HG02840 (cell line): Measurements from ENCODE around the gene ETV6.

Source experiments
- ATAC-seq: cut with Tn5 transposase; IDR thresholded peaks from one replicate; pipeline ENCODE4 v1.9.1; 2021; ENCODE audit warnings: mild to moderate bottlenecking, moderate library complexity, moderate number of reproducible peaks; ENCODE audit not compliant: unreplicated experiment, low FRiP score

Gene ETV6

DNA sequence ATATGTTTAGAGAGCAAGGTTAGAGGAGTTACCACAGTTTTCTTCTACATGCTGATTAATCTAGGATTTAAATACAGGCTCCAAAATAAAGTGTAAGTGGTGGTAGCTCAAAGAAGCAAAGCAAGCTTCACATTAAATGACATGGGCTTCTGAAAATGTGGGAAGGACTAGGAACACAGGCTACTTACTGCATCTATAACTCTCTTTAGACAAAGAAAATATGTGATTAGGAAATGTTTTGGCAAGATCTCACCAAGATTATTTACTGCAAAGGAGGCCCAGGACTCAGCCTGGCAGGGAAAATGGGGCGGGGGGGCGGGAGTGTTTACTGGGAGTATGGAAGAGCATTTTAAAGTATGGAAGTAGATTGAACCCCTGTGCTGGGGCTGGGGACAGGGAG, 39.4 kb downstream of the ETV6 start:
- no peak for ATAC-seq

DNA sequence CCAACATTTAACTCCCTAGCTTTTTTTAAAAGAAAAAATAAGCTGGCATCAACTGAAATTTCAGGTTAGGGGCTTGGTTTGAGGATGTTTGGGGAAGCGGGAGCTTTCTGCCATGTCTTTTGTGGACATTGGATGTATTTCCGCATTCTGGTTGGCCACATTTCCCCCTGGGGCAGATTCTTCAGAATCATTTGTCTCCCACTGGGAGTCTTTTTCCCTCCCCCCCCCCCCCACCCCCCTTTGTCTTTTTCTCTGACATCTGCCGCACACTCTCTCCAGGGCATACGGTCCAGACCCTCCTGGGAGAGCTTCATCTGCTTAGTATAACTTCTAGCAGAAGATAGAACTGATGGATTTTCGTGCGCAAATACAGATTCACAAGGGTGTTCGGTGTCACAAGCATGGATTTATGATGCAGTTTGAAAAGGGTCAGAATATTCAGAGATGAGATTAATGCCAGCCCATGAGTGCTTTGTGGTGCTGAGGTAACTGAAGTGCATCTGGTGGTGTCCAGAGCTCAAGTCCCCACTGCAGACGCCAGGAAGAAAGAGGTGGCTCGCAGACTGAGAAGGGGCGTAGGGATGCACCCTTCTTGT, 40.2 kb downstream of the ETV6 start:
- no peak for ATAC-seq

DNA sequence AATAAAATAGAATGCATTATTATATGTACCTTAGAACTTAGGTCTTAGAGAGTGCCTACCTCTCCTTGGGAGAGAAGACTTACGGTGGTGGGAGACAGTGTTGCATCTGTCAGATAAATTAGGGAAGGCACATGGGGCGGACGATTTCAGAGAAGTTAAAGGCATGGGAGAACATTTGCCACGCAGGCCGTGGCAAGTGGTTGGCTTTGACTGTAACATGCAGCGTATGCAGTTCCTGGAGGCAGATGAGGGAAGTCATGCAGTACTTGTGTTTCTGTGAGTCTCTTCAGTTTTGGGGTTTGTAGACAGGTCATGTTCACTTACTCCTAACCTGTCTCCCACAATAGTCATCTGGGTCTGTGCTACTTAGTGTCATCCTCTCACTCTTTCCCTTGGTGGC, 43.6 kb downstream of the ETV6 start:
- no peak for ATAC-seq

DNA sequence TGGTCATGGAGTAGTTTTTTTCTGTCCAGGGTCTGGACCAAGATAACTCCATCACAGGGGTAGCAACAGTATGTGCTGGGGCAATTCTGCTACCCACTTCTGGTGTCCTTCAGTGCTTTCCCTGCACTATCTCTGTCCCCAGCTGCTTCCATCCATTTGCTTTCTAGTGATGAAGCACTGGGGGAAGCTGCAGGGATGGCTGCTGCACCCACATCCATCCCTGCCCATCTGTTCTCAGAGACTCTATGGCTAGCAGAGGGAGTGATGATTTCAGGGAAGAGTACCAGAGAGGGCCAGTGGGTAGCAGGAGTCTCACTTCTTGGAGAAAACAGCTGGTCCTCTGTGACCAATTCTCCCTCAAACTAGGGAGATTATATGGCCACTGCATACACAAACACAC, 44.1 kb downstream of the ETV6 start:
- no peak for ATAC-seq

DNA sequence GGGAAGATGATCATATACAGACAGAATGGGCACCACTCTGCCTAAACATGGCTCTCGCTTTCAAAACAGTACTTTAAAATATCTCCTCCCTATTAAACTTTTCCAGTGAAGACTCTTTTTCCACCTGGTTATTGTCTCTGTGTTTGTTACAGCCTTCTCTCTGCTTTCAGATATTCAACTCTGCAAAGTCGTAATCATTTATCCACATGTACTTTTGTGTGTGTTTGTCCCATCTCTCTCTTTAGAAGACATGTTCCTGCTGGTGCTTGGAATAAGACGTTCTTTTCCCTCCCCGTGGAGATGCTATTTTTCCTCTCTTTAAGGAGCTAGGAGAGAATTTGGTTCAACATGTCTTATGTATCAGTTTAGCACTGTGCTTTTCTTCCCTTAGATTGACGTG, 45.1 kb downstream of the ETV6 start:
- ATAC-seq = no peak

DNA sequence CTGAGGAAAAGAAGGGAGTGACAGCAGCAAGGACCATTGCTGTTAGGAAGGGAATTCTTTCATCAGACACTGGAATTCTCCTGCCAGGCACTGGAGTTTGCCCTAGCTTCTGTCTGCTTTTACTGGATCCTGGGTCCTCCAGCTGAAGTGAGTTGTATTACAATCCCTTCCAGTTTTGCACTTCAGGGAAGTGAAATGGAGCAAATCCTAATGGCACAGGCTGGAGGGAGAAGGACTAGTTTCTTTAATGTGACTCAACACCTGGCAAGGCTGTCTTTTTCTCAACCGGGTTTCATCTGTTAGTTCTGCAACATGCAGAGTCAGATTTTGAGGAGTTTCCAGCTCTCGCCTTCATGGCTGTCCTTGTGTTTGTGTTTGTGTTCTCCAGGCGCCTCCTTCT, 45.8 kb downstream of the ETV6 start:
- ATAC-seq = no peak

DNA sequence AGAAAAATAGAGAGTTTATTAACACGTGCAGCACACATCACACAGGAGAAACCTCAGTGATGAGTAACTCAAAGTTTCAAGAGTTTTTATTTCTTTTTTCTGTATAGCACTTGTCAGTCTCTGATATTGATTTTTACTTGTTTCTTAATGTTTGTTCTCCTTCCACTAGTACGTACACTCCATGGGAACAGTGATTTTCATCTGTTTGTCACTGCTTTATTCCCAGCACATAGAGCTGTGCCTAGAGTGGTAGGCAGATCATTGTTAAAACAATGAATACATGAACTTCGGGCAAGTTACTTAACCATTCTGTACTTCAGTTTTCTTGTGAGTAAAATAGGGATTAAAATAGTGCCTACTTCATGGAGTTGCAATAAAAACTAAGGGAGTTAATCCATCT, 46.6 kb downstream of the ETV6 start:
- no peak for ATAC-seq

DNA sequence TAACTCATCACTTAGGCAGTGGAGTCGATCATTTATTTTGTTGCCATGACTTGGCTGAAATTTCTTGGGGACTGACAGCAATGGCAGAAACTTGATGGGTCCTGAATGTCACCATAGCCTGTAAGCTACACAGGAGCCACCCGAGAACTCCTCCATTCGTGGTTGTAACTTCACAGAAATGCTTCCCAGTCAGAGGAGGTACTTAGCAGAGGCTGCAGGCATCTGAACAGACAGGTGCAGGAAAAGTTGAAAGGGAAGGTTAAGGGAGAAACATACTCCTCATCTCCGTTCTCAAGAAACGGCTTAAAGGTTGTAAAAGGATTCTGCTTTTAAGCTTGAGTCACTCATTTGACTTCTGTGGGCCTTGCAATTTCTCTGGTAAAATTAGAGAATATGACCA, 47.7 kb downstream of the ETV6 start:
- no peak for ATAC-seq

DNA sequence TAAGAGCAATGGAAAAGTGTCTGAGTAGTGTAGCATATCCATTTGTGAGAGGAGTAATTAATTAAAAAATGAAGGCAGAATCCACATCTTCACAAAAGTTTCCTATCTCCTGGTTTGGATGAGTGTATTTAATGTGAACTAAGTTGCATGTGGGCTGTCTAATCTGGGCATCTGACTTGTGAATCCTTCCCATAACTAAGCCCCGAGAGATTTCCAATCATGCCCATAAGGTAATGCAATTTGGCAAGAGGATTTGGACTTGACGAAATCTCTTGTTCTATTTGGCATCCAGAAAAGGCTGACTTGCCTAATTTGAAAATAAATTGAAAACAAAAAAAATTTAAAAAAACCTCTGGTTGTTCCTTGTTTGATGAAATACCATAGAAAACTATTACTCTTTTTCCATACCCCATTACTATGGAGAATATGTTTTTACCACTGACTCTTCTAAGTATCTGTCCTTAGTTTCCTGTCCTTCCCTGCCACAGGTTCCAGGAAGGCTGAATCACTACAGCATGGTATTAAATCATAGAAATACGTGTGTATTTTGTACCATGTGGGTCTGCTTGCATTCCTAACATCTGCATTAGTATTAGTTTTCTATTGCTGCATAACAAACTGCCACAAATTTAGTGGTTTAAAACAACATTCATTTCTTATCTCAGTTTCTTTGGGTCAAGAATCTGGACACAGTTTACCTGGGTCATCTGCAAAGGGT, 48.4 kb downstream of the ETV6 start:
- no peak for ATAC-seq

DNA sequence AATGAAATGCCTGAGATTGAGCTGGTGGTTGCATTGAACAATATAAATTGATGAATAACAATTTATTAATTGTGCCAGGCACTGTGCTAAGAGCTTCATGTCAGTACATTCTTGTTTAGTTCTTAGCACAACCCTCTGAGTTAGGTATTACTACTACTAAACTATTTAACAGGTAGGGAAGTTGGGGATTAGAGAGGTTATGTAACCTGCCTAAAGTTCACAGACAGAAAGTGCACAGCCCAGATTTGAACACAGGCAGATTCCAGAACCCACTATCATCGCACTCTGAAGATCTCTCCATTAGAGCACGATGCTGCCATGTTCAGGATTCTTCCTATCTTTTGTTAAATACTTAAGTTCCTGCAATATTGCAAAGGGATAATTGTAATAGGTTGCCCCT, 49.3 kb downstream of the ETV6 start:
- ATAC-seq = no peak

DNA sequence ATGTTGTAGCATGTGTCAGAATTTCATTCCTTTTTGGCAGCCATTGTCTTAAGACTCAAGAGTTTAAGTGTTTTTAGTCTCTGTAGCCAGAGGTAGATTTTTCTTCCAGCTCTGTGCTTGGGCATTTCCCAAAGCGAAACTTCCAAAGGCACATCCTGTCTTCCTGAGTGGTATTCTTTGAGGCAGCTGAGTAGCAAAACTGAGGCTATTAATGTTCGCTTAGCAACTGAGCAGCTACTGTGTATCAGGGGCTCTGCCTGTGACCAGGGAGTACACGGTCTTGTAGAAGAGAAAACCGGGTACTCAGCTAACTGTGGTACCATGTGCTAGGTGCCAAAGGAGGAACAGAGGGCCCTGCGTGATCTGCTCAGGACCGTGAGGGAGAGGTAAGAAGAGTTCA, 52.0 kb downstream of the ETV6 start:
- ATAC-seq = no peak

DNA sequence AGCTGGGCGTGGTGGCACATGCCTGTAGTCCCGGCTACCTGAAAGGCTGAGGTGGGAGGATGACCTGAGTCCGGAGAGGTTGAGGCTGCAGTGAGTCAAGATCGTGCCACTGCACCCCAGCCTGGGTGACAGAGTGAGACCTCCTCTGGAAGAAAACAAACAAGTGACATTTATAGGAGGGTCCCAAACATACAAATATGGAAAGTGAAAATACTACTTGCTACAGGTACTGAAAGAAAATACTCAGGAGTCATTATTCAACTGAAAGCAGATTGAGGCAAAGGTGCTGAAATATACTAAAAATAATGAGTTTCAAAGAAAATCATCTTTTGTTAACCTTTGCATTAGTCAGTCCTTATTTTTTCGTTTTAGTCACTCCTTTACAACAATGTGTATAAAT, 53.5 kb downstream of the ETV6 start:
- ATAC-seq = no peak

DNA sequence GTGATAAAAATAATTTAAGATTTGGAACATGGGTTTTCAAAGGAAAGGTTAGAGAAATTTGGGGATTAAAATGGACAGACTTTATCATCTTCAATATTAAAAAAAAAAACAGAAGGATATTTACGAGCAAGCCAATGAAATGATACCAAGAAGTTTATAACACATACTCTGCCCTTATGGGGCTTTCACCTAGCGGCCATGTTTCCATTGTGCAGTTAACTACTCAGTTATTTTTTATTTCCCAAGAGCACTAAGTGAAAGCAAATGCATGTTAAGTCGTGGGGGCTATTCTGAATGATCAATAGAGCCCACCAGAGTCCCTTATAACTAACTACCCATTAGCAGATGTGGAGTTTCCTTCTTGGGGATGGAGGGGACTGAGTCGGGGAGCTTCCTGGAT, 53.9 kb downstream of the ETV6 start:
- no peak for ATAC-seq

DNA sequence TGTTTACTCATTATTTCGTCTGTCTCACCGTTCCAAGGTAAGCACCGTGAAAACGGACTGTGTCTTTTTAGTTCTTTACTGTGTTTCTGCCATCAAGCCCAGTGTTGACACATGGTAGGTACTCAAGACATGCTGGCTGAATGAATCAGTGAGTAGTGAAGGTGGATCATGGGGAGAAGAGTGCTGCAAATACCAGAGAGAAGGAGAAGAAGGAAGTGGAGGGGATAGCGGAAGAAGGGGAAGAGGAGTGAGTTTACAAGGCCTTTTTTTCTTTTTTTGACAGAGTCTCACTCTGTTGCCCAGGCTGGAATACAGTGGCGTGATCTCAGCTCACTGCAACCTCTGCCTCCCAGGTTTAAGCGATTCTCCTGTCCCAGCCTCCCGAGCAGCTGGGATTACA, 54.6 kb downstream of the ETV6 start:
- ATAC-seq = no peak

DNA sequence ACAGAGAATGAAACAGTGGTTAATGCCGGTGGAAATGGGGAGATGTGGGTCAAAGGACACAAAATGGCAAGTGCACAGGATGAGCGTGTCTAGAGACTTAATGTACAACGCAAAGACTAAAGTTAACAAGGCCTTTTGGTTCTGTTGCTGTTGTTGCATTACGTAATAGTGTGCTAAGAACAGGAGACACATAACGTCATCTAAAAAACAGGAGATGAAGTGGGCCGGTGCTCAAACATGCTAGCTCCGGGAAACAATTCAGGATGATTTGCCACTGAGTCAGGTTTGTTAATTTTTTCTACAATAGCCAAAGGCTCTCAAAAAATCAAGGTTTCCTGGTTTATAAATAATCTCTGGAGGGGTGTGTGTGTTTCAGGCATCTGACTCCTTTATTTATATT, 55.5 kb downstream of the ETV6 start:
- no peak for ATAC-seq

DNA sequence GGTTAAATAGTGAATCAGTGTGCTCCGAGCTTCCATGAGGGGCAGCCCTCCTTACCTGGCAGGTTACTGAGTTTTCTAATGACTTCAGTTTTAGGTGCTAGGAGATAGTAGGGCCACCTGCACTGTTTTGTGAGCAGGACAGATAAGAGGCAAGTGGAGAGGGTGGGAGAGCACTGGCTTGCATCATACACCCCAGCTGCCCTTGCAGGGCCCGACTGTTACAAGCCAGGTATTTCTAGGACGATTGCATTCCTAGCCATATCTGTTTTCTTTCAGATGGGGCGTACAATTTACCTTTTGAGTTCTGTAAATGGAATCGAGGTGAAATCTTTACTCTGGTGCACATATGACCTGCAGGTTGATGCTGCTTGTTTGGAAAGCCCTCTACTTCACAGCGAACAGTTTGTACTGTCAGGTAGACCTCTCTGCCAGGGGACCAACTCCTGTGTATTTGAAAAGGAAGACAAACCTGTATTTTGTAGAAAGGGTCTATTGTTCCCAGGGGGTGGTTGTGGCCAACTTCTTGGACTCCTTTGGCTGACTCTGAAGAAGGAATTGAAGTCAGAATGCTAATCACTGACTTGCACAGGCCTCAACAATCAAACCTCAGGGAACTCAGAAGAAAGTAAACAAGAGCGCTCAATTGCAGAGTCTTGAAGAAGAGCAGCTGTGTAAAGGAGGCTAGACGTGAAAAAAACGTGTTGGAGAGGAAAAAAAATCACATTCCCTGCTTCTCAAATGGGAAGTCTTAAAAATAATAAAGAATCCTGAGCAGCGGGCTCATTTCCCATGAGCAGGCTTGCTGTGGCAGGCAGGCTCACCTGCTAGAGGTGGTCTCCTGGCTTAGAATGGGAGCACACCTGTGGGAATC, 57.3 kb downstream of the ETV6 start:
- ATAC-seq = no peak

DNA sequence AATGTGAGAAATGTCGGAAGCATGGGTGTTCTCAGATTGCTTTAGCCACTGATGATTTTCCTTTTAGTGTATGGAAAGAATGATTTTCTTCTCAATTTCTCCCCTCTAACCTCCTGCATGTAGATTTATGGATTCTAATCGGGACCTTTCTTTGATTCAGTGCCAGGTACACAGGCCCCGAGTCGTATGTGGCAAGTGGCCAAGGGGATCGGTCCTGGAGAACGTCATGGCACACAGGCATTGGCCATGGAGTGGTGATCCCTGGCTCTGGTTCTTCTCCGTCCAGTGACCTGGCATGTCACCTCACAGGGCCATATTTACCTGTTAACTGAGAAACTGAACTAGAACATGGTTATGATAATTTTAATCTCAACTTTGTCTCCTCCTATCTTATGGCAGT, 58.1 kb downstream of the ETV6 start:
- ATAC-seq = no peak

DNA sequence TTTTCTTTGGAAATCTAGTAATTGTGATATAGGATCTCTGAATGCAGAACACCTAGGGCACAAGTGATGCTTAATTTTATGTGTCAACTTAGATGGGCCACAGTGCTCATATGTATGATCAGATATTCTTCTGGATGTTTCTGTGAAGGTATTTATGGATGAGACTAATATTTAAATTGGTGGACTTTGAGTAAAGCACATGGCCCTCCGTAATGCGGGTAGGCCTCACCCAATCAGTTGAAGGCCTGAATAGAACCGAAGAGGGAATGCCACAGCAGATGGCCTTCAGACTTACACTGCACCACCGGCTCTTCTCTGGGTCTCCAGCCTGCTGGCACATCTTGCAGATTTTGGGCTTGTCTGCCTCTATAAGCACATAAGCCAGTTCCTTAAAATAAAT, 60.0 kb downstream of the ETV6 start:
- ATAC-seq = no peak

DNA sequence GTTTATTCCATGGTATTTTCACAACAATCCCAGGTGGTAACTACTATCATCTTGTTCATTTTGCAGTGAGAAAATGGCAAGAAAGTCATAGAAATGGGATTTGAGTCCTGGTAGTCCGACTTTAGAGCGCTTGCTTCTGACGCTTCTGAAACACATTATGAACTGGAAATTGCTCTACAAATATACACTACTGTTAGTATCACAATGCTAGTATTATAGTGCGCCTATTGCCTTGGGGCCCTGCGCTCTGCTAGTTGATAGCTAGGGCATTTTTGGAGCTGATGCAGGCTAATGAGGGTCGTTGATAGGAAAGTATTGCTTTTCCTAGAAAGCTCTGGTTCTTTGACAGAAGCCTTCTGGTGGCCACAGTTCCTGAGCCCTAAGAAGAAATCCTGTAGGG, 61.0 kb downstream of the ETV6 start:
- no peak for ATAC-seq

DNA sequence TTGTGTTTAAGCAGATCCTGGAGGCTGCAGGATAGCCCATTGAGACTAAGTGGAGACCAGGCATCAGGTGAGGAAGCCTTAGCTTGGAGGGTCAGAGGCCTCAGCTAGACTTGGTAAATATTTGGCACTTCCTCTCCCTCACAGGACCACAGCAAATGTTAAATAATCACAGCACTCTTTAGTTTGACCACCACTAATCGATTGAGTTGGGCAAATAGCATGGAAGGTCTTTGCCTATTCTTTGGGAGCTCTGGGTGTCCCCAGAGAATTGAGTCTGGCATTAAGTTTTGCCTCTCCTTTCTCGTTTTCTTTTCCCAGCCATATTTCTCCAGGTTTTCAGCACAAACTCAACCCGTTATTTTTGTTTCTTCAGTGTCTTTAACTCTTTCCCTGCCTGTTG, 61.4 kb downstream of the ETV6 start:
- ATAC-seq = no peak

DNA sequence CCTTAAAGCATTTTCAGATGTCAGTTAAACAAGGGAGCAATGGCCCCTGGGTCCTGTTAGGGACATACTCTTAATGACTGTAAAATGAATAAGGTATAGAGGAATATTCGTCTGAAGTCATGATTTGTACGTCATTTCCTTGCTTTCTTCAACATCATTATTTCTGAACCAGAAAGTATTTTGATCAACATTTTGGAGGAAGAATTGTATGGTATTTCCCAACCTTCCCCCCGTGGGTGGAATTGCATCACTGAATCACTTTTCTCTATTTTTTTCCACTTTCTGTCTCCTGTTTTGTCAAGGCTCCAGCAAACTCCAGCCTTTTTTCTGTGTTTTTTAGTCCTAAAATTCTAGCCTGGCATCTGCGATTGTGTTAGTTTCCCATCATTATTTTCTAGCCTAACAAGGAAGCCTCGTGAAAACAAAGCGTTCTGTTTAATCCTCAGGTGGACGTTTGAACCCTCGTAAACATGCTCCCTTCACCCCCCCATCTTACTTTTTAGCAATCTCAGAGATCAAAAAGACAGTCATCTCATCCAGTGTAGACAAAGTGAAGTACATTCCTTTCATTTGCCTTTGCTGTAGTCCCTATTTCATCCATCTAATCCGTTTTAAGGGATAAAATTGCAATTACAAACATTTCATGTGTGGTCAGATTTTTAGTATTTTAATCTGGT, 62.3 kb downstream of the ETV6 start:
- no peak for ATAC-seq
